Left lung (tissue), 10 donors: ENCODE measurements around the gene CDH4. TPM values are rescaled to one million over a fixed set of nuclear protein-coding genes. Genes with fewer than 3 reads are reported as not detected.
"Not testable (repeated sequence)": the region's sequence is repeated elsewhere in the genome, so short reads cannot be mapped to it uniquely, and the experiment has no call there.

Experiments used
- ATAC-seq: fragments of 200-7000 bp; cut with Tn5 transposase; one replicate; pipeline ENCODE4 v1.9.1; 2020; ENCODE audit warnings: moderate library complexity
- DNase-seq, 4 donors: peaks; one replicate each; pipeline ENCODE4 v3.0.0-alpha.2; 2013 to 2020
- H3K27ac ChIP-seq, 2 donors: fragments of 200-600 bp; sonication (generic) in 1 of 2; one replicate each; pipeline versions ENCODE4 v1.5.0 to v1.8.0; 2020 to 2021
- H3K27me3 ChIP-seq, 2 donors: fragments of 200-600 bp; sonication (generic) in 1 of 2; one replicate each; pipeline versions ENCODE4 v1.5.0 to v1.8.0; 2020 to 2021
- H3K36me3 ChIP-seq, 2 donors: fragments of 200-600 bp; sonication (generic) in 1 of 2; one replicate each; pipeline versions ENCODE4 v1.5.0 to v1.8.0; 2020 to 2021
- H3K4me1 ChIP-seq, 2 donors: fragments of 200-600 bp; one replicate each; pipeline ENCODE4 v1.8.0; 2021
- H3K4me3 ChIP-seq, 2 donors: fragments of 200-600 bp; sonication (generic) in 1 of 2; one replicate each; pipeline versions ENCODE4 v1.5.0 to v1.8.0; 2020 to 2021; ENCODE audit warnings: mild to moderate bottlenecking in 1 of 2
- H3K9me3 ChIP-seq, 2 donors: fragments of 200-600 bp; sonication (generic) in 1 of 2; one replicate each; pipeline versions ENCODE4 v1.5.0 to v1.8.0; 2020 to 2021
- CTCF ChIP-seq, 2 donors: fragments of 200-600 bp; sonication (generic) in 1 of 2; IDR thresholded peaks; one replicate each; pipeline versions ENCODE4 v1.5.0 to v1.8.0; 2021; ENCODE audit warnings: antibody characterized with exemption in 2 of 2
- intact Hi-C, 2 donors: fragments of 100-400 bp; cut with DNase I; formaldehyde crosslinking; loops; one replicate each; pipeline versions ENCODE4 v1.11.2 to v1.14.2; 2022
- polyA plus RNA-seq, 6 donors: library from polyadenylated mRNA; unstranded; fragments of 120-200 nt; gene quantifications; one replicate each; pipeline ENCODE4 v1.2.1, GENCODE V29; 2013; ENCODE audit not compliant: insufficient read length in 6 of 6
- total RNA-seq, 2 donors: library from RNA; stranded (reverse); fragmentation: NEBNext Ultra II Directional; extraction: Animal tissue kit (Norgen Biotek cat#: 25700); gene quantifications; one replicate each; pipeline ENCODE4 v1.2.1, GENCODE V29; 2021
- donor health status: DM: no; HTN: yes; CAD: no.
- donor health status: DM: no; HTN: no; CAD: no.

Gene CDH4
- total and polyA plus RNA-seq, 8 donors: 0.24 to 10.8 (median 5.1) TPM

- Histone ChIP-seq H3K4me1 (no peaks in the 10 kb centered on the region), H3K27ac (no peak overlapping the region), H3K9me3 (no peaks in the 10 kb centered on the region), H3K36me3 (no peaks in the 10 kb centered on the region), H3K27me3 (peaks cover 0 to 22% of the 10 kb centered on the region in 2 donors), H3K4me3 (no peak overlapping the region)
- TF ChIP-seq CTCF (IDR thresholded peaks at IDR 0.05): no peak
- ATAC-seq (no peak), DNase-seq (peak in 1 of 4 donors; percentile 49)
- intact Hi-C loops: no loop called here
These were observed 688.4 kb downstream of the CDH4 start for GRCh38 chr20:61940491-61940890.

- TF ChIP-seq CTCF (IDR thresholded peaks at IDR 0.05): no peak
- H3K27ac ChIP-seq: no peak overlapping the region
- H3K4me3 ChIP-seq: no peak overlapping the region
- H3K4me1 ChIP-seq: no peaks in the 10 kb centered on the region
- ATAC-seq: no peak
- DNase-seq: peak in 2 of 4 donors; percentile 18 to 48
- intact Hi-C loops: no loop called here
- H3K9me3 ChIP-seq: no peaks in the 10 kb centered on the region
- peaks cover 0 to 17% of the 10 kb centered on the region in 2 donors for H3K27me3 ChIP-seq
- no peaks in the 10 kb centered on the region for H3K36me3 ChIP-seq
These were observed 689.1 kb downstream of the CDH4 start for GRCh38 chr20:61940976-61941720.

- H3K36me3 ChIP-seq: no peaks in the 10 kb centered on the region
- intact Hi-C loops: no loop called here
- H3K27me3 ChIP-seq: peaks cover 0 to 17% of the 10 kb centered on the region in 2 donors
- no peaks in the 10 kb centered on the region for H3K4me1 ChIP-seq
- no peaks in the 10 kb centered on the region for H3K9me3 ChIP-seq
- TF ChIP-seq CTCF (IDR thresholded peaks at IDR 0.05): no peak
- H3K4me3 ChIP-seq: no peak overlapping the region
- peak in 2 of 4 donors; percentile 15 to 55 for DNase-seq
- ATAC-seq: no peak
- no peak overlapping the region for H3K27ac ChIP-seq
These were observed 689.8 kb downstream of the CDH4 start for GRCh38 chr20:61941721-61942405.

GRCh38 chr20:61942526-61942925 is 690.5 kb downstream of the CDH4 start:
- Histone ChIP-seq H3K36me3 (no peaks in the 10 kb centered on the region), H3K27me3 (peaks cover 0 to 13% of the 10 kb centered on the region in 2 donors), H3K4me1 (no peaks in the 10 kb centered on the region), H3K4me3 (no peak overlapping the region), H3K27ac (no peak overlapping the region), H3K9me3 (no peaks in the 10 kb centered on the region)
- intact Hi-C loops: no loop called here
- TF ChIP-seq CTCF (IDR thresholded peaks at IDR 0.05): no peak
- ATAC-seq (no peak), DNase-seq (peak in 1 of 4 donors; percentile 49)

- H3K27ac ChIP-seq, intact Hi-C loops, H3K4me3 ChIP-seq, DNase-seq, H3K27me3 ChIP-seq, H3K9me3 ChIP-seq, H3K4me1 ChIP-seq, ATAC-seq, H3K36me3 ChIP-seq: not testable (repeated sequence)
These were observed 692.9 kb downstream of the CDH4 start for GRCh38 chr20:61944967-61945366.

- intact Hi-C loops, ATAC-seq, H3K9me3 ChIP-seq, H3K4me3 ChIP-seq, H3K27me3 ChIP-seq, H3K4me1 ChIP-seq, H3K36me3 ChIP-seq, H3K27ac ChIP-seq, DNase-seq: not testable (repeated sequence)
These were observed 693.4 kb downstream of the CDH4 start for GRCh38 chr20:61945495-61945894.

- H3K4me3 ChIP-seq, H3K36me3 ChIP-seq, ATAC-seq, intact Hi-C loops, H3K9me3 ChIP-seq, H3K4me1 ChIP-seq, DNase-seq, H3K27ac ChIP-seq: not testable (repeated sequence)
- H3K27me3 ChIP-seq: peaks cover 0 to 25% of the 10 kb centered on the region in 2 donors
These were observed 696.0 kb downstream of the CDH4 start for GRCh38 chr20:61948056-61948455.
